Forelimb muscle (tissue), 1 donor: ENCODE data around the gene SMYD3. TPM values are rescaled to one million over a fixed set of nuclear protein-coding genes. Genes with fewer than 3 reads are reported as not detected.
"Not testable (repeated sequence)": the region's sequence is repeated elsewhere in the genome, so short reads cannot be mapped to it uniquely, and the experiment has no call there.

ENCODE experiments used
- DNase-seq: peaks from one replicate; pipeline ENCODE4 v3.0.0-alpha.2; 2013; ENCODE audit warnings: low read depth
- polyA plus RNA-seq: library from polyadenylated mRNA; unstranded; fragments of 120-200 nt; gene quantifications from one replicate; pipeline ENCODE4 v1.2.1, GENCODE V29; 2013; ENCODE audit not compliant: insufficient read length

The SMYD3 gene
- polyA plus RNA-seq, 1 donor = 7.9 TPM

DNA sequence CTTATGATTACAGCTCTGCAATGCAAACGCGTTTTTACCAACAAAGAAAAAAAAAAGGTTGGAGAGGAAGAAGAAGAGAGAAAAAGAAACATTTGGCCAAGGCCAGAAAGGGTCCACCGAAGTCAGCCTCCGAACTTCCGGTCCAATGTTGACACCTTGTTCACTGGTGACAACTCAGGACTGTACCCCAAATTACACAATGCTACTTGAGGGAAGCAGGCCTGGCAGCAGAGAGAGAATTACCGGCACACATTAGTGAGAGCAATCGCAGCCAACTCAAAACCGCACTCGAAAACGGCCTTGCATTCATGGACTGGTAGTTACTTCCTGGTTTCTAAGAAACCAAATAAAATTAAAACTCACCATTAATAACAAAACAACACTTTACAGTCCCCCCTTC lies 699.8 kb downstream of the SMYD3 start:
- no peak for DNase-seq

GRCh38 chr1:245805532-245805931 lies 701.5 kb downstream of the SMYD3 start:
- DNase-seq = no peak

GRCh38 chr1:245804696-245805095 lies 702.4 kb downstream of the SMYD3 start:
- no peak for DNase-seq

DNA sequence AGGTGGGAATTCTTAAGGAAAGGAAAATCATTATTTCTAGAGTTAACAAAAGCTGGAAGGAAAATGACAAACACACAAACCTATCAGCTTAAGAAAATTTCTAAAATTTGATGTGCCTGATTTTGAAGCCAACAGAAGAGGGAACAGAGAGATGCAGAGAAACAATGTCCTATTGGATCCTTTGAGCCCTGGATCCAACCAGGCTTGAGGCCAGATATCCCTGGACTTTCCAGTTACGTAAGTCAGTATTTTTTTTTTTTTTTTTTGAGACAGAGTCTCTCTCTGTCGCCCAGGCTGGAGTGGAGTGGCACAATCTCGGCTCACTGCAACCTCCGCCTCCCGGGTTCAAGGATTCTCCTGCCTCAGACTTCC lies 703.4 kb downstream of the SMYD3 start:
- DNase-seq = no peak

- DNase-seq = no peak
Observed at GRCh38 chr1:245802941-245803665, 704.0 kb downstream of the SMYD3 start.

GRCh38 chr1:245800901-245801605 lies 706.0 kb downstream of the SMYD3 start:
- no peak for DNase-seq

GRCh38 chr1:245798349-245798711 lies 708.7 kb downstream of the SMYD3 start:
- no peak for DNase-seq

DNA sequence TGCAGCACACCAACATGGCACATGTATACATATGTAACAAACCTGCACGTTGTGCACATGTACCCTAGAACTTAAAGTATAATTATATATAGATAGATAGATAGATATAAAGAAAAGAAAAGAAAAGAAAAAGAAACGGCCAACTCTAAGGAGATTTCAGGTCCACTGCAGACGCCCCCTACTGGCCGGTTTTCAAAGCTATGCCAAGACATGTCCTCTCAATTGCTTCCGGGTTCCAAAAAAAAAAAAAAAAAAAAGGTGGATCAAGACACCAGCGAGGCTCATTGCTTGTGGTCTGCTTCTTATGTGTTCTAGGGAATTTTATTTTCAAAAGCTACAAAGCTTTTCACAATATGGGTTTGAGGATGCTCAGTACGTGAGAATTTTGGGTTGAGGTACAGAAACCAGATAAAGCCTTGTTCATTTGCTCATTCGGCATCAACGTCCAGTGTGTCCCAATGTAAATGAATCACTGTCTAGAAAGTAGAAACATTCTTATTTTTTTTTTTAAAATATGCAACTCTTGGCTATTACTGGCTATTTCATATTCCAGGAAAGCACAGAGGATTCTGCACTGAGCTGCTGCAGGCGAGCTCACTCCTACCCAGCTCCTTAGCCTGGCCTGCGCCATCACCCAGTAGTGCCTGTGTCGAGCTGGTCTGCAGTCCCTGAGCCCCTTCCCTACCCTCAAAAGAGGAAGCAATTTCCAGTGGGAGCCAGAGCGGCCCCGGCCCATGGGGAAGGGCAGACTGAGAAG lies 709.3 kb downstream of the SMYD3 start:
- no peak for DNase-seq

DNA sequence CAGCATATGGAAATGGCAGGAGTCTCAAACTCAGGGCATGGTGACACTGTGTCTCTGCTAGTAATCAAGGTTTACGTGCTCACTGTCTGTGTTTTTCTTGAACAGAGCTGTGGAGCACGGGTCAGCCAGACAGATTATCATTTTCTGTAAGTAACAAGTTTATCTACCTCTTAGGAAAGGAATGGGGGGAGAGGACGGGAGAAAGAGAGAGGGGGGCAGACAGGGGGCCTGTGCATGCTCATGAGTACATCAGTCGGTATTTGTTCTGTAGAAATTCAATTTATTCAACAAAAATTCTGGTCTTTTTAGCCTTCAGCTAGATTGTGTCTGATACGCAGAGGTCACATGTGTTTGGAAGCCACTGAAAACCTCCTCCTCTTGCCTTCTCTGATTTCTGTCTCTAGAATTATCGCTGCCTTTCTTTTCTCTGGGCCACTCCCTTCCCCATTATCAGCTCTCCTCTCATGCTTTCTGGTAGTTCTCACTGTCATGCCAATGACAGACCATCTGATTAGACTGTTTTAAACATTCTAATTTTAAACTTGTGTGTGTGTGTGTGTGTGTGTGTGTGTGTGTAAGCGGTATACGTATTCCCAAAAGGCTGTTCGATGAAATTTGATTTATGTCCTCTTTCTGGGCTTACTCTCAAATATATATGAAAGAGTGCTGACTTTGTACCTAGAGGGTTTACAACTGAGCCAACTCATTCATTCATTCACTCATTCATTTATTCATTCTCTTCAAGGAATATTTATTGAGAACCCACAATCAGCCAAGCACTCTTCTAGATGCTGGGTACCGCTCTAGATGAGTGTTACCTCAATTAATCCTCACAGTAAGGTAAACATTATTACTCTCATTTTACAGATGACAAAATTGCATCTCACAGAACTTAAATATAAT lies 715.4 kb downstream of the SMYD3 start:
- DNase-seq = no peak

- no peak for DNase-seq
Observed at GRCh38 chr1:245790441-245790840, 716.6 kb downstream of the SMYD3 start.

DNA sequence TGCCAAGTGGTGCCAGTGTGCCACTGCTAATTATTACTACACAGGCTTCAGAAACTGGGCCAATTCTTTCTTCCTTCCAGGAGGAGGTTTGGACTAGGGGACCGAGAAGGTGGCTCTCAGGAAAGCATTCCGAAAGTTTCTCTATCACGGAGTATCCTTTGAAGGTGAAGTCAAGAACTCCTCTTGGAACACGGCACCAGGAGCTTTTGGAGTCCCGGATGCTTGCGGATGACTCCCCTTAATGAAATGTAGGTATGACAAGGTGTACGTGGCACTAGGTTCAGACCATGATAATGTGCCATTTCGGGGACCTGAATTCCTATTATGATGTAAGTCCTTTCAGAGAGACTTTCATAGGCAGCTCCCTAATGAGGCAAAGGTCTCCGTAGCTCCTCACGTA lies 718.2 kb downstream of the SMYD3 start:
- DNase-seq = no peak

DNA sequence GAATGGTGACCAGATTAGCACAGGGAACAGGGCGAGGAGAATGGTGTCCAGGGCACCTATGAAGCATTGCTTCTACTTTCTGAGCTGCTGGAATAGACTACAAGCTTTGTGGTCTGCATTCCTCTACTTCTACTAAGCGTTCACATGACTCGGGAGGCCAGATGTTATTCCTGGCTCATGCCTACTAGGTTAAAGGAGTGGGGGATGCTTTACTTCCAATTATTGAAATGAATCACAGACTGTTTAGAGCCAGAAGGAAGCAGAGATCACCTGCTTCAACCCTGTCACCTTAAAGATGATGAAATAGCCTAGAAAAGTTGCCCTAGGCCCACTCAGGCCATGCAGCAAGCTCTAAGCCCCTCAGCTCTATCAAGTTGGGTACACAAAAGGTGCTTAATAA lies 718.8 kb downstream of the SMYD3 start:
- peak; percentile 5 for DNase-seq

GRCh38 chr1:245786948-245787347 lies 720.1 kb downstream of the SMYD3 start:
- DNase-seq = no peak

- DNase-seq = no peak
Observed at GRCh38 chr1:245779797-245780755, 727.0 kb downstream of the SMYD3 start.

- DNase-seq = no peak
Observed at GRCh38 chr1:245777752-245778151, 729.3 kb downstream of the SMYD3 start.

DNA sequence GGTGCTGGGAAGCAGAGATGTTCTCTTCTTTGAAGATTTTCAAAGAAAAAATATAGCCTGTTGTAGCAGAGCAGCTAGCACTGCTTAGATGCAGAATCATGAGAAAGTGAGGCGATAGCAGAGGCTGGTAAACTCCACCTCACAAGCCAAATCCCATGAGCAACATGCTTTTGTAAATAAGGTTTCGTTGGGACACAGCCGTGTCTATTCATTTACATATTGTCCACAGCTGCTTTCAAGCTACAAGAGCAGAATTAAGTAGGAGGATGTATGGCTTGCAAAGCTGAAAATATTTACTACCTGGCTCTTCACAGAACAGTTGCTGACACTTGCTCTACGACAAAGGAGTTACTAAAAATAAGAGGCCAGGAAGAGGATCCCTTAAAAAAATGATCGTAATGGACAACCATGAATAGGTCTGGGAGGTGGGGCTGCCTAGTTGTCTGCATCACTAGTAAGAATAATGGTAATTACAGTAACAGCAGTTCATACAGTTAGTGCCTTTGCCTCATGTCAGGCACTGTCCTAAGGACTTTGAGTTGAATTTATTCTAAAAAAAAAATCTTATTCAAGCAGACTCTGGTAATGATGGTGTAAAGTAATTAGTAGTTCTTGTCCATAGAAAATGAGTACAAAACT lies 730.3 kb downstream of the SMYD3 start:
- no peak for DNase-seq

DNA sequence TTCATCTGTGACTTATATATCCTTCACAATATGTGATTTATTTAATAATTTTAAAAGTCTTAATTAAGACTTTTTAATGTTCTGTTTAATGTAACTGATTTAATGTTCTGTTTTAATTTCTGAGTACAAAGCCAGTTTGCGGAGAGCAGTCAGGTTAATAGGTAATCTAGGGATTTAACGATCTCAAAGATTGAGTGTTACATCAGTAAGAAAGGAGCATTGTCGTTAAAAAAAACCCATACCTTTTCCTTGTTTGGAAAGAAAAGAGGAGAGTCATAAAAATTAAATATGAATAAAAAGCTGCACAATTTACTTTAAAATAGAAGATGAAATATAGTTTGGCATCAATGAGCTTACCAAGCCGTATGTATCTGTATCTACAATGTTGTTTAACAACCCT lies 730.9 kb downstream of the SMYD3 start:
- no peak for DNase-seq

DNA sequence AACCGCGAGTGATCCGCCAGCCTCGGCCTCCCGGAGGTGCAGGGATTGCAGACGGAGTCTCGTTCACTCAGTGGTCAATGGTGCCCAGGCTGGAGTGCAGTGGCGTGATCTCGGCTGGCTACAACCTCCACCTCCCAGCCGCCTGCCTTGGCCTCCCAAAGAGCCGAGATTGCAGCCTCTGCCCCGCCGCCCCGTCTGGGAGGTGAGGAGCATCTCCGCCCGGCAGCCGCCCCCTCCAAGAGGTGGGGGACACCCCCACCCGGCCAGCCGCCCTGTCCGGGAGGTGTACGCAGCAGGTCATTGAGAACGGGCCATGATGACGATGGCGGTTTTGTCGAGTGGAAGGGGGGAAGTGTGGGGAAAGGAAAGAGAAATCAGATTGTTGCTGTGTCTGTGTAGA lies 732.1 kb downstream of the SMYD3 start:
- not testable (repeated sequence) for DNase-seq

- DNase-seq = no peak
Observed at GRCh38 chr1:245774196-245774595, 732.9 kb downstream of the SMYD3 start.

- DNase-seq = no peak
Observed at GRCh38 chr1:245773344-245773743, 733.7 kb downstream of the SMYD3 start.
